ENCODE data around the gene SLC10A3.

The SLC10A3 gene

DNA sequence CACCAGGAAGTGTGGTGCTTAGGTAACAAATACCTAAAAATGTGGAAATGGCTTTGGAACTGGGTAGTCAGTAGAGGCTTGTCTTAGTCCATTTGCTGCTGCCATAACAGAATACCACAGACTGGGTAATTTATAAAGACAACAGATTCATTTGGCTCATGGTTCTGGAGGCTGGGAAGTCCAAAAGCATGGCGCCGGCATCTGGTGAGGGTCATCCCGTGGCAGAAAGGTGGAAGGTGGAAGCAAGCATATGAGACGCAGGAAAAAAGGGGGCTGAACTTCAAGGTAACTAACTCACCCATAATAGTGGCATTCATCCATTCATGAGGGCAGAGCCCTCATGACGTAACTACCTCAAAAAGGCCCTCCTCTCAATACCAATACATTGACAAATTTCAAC is 19.0 kb upstream of the SLC10A3 start:
- H3K4me3 ChIP-seq (ENCODE audit: control insufficient read depth in 1 of 7, extremely low read depth in 1 of 7, insufficient read depth in 4 of 7, low read depth in 2 of 7, low read length in 6 of 7): no peak overlapping the region
- peaks cover 0 to 14% (median 0%) of the 10 kb centered on the region in 5 experiments for H3K27me3 ChIP-seq (replicated peaks in 2 of 5; ENCODE audit: control insufficient read depth in 4 of 5, insufficient read depth in 5 of 5, low read length in 4 of 5)
- H3K4me1 ChIP-seq (ENCODE audit: control extremely low read depth in 1 of 4, control insufficient read depth in 4 of 4, insufficient read depth in 4 of 4, low read length in 3 of 4): peaks cover 0 to 21% (median 3%) of the 10 kb centered on the region in 4 experiments
- peaks cover 0 to 41% (median 9%) of the 10 kb centered on the region in 4 experiments for H3K36me3 ChIP-seq (ENCODE audit: control insufficient read depth in 4 of 4, insufficient read depth in 4 of 4, low read length in 3 of 4)
- no peak for DNase-seq
- no peak overlapping the region for H3K27ac ChIP-seq (ENCODE audit: insufficient read depth in 1 of 2, low read depth in 1 of 2, low read length in 2 of 2, poor library complexity in 1 of 2, severe bottlenecking in 2 of 2)
- POLR2A ChIA-PET: no interaction called here
- CTCF ChIA-PET: no interaction called here
- H3K9me3 ChIP-seq (ENCODE audit: control extremely low read depth in 1 of 5, control insufficient read depth in 4 of 5, insufficient read depth in 2 of 5, low read depth in 1 of 5, low read length in 4 of 5): peaks cover 0 to 13% (median 0%) of the 10 kb centered on the region in 5 experiments
- WGBS (ENCODE audit: insufficient coverage): 90% methylated on average over 2 of the region's 5 CpGs

DNA sequence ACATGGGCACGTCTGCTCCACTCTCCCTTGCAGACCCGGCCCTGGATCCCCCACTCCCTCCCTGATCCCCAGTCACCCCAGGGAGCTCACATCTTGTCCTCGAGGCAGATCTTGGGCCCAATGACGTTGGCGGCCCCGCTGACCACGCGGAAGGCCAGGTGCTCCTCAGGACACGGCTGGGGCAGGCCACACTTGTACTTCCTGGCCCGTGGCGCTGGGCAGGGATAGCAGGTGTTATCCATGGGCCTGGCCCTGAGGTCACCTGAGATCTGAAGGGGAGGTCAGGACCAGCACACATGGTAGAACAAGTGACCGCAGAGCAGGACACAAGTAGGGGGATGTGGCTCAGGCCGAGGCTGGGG is 17.9 kb upstream of the SLC10A3 start:
- 93% methylated on average over 10 of the region's 13 CpGs for WGBS (ENCODE audit: insufficient coverage)
- peaks cover 0 to 41% (median 9%) of the 10 kb centered on the region in 4 experiments for H3K36me3 ChIP-seq (ENCODE audit: control insufficient read depth in 4 of 4, insufficient read depth in 4 of 4, low read length in 3 of 4)
- ChIA-PET CTCF (interaction anchor here (1.4 kb wide), 1 partner anchor 18 kb away, joined by 4 read pairs; no protein-coding TSS in a partner anchor), POLR2A (no interaction called here)
- H3K9me3 ChIP-seq (ENCODE audit: control extremely low read depth in 1 of 5, control insufficient read depth in 4 of 5, insufficient read depth in 2 of 5, low read depth in 1 of 5, low read length in 4 of 5): peaks cover 0 to 13% (median 0%) of the 10 kb centered on the region in 5 experiments
- H3K4me1 ChIP-seq (ENCODE audit: control extremely low read depth in 1 of 4, control insufficient read depth in 4 of 4, insufficient read depth in 4 of 4, low read length in 3 of 4): peaks cover 0 to 18% (median 3%) of the 10 kb centered on the region in 4 experiments
- H3K4me3 ChIP-seq (ENCODE audit: control insufficient read depth in 1 of 7, extremely low read depth in 1 of 7, insufficient read depth in 4 of 7, low read depth in 2 of 7, low read length in 6 of 7): no peak overlapping the region
- peaks cover 0 to 14% (median 0%) of the 10 kb centered on the region in 5 experiments for H3K27me3 ChIP-seq (replicated peaks in 2 of 5; ENCODE audit: control insufficient read depth in 4 of 5, insufficient read depth in 5 of 5, low read length in 4 of 5)
- no peak for DNase-seq
- H3K27ac ChIP-seq (ENCODE audit: insufficient read depth in 1 of 2, low read depth in 1 of 2, low read length in 2 of 2, poor library complexity in 1 of 2, severe bottlenecking in 2 of 2): no peak overlapping the region

DNA sequence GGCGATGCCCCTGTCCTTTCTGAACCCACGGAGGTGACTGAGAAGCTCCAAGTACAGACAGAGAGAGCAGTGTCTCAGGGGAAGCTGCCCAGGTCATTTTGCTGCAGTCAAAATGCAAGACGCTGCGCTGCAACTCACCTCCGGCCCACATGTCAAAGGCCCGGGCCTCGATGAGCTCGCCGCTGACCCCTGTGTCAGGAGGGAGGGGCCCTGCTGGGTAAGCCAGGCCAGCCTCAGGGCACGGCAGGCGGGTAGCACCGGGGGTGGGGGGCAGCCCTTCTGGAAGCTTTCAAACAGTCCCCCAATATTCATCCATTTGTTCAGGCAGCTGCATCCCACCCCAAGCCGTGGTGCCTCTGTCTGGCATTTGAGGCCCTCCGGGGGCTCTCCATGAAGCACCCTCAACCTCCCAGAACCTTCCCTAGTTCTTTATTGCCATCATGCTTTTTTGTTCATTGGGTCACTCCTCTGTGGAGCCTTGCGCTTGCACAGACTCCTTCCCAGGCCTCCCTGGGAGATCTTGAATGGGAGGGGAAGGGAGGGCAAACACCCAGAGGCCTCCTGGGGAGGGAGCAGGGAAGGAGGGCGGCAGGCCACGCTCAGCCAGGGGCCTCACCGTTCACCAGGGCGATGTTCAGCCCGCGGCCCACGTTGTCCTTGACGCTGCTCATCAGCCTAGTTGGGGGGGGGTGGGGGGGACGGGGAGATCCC is 17.4 kb upstream of the SLC10A3 start:
- 91% methylated on average over 23 of the region's 24 CpGs for WGBS (ENCODE audit: insufficient coverage)
- peaks cover 0 to 41% (median 9%) of the 10 kb centered on the region in 4 experiments for H3K36me3 ChIP-seq (ENCODE audit: control insufficient read depth in 4 of 4, insufficient read depth in 4 of 4, low read length in 3 of 4)
- no peak for DNase-seq
- no peak overlapping the region for H3K27ac ChIP-seq (ENCODE audit: insufficient read depth in 1 of 2, low read depth in 1 of 2, low read length in 2 of 2, poor library complexity in 1 of 2, severe bottlenecking in 2 of 2)
- peaks cover 0 to 13% (median 0%) of the 10 kb centered on the region in 5 experiments for H3K9me3 ChIP-seq (ENCODE audit: control extremely low read depth in 1 of 5, control insufficient read depth in 4 of 5, insufficient read depth in 2 of 5, low read depth in 1 of 5, low read length in 4 of 5)
- peaks cover 0 to 16% (median 3%) of the 10 kb centered on the region in 4 experiments for H3K4me1 ChIP-seq (ENCODE audit: control extremely low read depth in 1 of 4, control insufficient read depth in 4 of 4, insufficient read depth in 4 of 4, low read length in 3 of 4)
- H3K4me3 ChIP-seq (ENCODE audit: control insufficient read depth in 1 of 7, extremely low read depth in 1 of 7, insufficient read depth in 4 of 7, low read depth in 2 of 7, low read length in 6 of 7): no peak overlapping the region
- POLR2A ChIA-PET: no interaction called here
- CTCF ChIA-PET: interaction anchor here (0.8 to 1.4 kb wide), 2 partner anchors 19 kb away, joined by 4 read pairs; no protein-coding TSS in a partner anchor
- peaks cover 0 to 14% (median 0%) of the 10 kb centered on the region in 5 experiments for H3K27me3 ChIP-seq (replicated peaks in 2 of 5; ENCODE audit: control insufficient read depth in 4 of 5, insufficient read depth in 5 of 5, low read length in 4 of 5)

DNA sequence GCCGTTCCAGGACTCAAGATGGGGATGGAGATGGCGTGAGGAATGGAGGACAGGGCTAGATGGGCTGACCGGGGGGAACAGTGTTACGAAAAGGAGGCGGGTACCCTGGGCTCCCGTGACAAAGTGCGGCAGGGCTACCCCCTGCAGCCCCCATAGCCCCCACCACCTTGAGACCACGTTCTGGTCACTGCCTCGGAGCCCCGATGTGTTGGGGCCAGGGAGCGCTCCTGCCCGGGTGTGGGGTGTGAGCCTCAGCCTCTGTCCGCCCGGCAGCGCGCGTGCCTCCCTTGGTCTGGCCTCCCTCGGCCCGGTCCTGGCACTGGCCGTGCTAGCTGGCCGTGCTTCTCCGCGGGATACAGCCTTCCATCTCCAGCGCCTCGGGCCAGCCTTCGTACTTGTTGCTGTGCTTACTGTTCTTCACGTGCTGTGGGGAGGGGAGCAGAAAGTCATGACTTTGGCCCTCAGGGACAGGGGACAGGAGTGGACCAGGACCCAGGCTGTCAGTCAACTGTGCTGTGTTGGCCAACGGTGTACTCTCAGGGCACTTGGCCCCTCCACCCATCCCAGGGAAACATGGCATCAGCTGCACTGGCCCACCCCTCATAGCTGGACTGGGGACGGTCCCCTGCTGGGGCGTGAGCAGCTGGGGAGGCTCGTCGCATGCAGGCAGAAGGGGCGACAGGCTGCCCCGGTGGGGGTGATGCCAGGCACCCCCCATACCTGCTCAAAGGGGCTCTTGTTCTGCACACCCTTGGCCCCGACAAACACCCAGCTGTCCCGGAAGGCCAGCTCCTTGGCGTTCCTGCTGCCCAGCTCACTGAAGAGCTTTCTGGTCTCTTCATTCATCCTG is 16.3 kb upstream of the SLC10A3 start:
- peaks cover 0 to 41% (median 9%) of the 10 kb centered on the region in 4 experiments for H3K36me3 ChIP-seq (ENCODE audit: control insufficient read depth in 4 of 4, insufficient read depth in 4 of 4, low read length in 3 of 4)
- H3K4me3 ChIP-seq (ENCODE audit: control insufficient read depth in 1 of 7, extremely low read depth in 1 of 7, insufficient read depth in 4 of 7, low read depth in 2 of 7, low read length in 6 of 7): no peak overlapping the region
- peaks cover 0 to 13% (median 0%) of the 10 kb centered on the region in 5 experiments for H3K9me3 ChIP-seq (ENCODE audit: control extremely low read depth in 1 of 5, control insufficient read depth in 4 of 5, insufficient read depth in 2 of 5, low read depth in 1 of 5, low read length in 4 of 5)
- no peak for DNase-seq
- H3K27me3 ChIP-seq (replicated peaks in 2 of 5; ENCODE audit: control insufficient read depth in 4 of 5, insufficient read depth in 5 of 5, low read length in 4 of 5): peaks cover 0 to 14% (median 0%) of the 10 kb centered on the region in 5 experiments
- H3K27ac ChIP-seq (ENCODE audit: insufficient read depth in 1 of 2, low read depth in 1 of 2, low read length in 2 of 2, poor library complexity in 1 of 2, severe bottlenecking in 2 of 2): no peak overlapping the region
- H3K4me1 ChIP-seq (ENCODE audit: control extremely low read depth in 1 of 4, control insufficient read depth in 4 of 4, insufficient read depth in 4 of 4, low read length in 3 of 4): peaks cover 0 to 8% (median 3%) of the 10 kb centered on the region in 4 experiments
- POLR2A ChIA-PET: no interaction called here
- CTCF ChIA-PET: interaction anchor here (0.8 kb wide), 1 partner anchor 20 kb away, joined by 4 read pairs; no protein-coding TSS in a partner anchor
- WGBS (ENCODE audit: insufficient coverage): 95% methylated on average over 32 of the region's 37 CpGs

DNA sequence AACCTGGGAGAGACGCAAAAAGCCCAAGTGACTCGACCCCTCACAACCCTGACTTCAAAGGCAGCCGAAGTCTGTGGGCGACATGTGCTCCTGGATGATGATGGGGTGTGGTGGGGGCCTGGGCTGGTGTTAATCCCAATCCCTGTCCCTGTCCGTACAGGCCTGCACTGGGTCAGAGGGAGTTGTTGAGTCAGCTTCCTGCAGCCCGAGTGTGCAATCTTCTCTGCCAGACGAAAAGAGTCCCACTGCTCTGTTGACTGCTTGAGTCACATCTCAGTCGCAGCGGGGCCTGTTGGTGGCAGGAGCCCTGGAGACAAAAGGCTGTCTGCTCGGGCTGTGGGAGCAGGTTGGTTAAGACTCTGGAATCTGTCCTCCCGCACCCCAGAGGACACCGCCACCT is 15.3 kb upstream of the SLC10A3 start:
- ChIA-PET CTCF (no interaction called here), POLR2A (no interaction called here)
- Histone ChIP-seq H3K27ac (ENCODE audit: insufficient read depth in 1 of 2, low read depth in 1 of 2, low read length in 2 of 2, poor library complexity in 1 of 2, severe bottlenecking in 2 of 2) (no peak overlapping the region), H3K9me3 (ENCODE audit: control extremely low read depth in 1 of 5, control insufficient read depth in 4 of 5, insufficient read depth in 2 of 5, low read depth in 1 of 5, low read length in 4 of 5) (peaks cover 0 to 13% (median 0%) of the 10 kb centered on the region in 5 experiments), H3K36me3 (ENCODE audit: control insufficient read depth in 4 of 4, insufficient read depth in 4 of 4, low read length in 3 of 4) (peaks cover 0 to 41% (median 9%) of the 10 kb centered on the region in 4 experiments), H3K4me3 (ENCODE audit: control insufficient read depth in 1 of 7, extremely low read depth in 1 of 7, insufficient read depth in 4 of 7, low read depth in 2 of 7, low read length in 6 of 7) (no peak overlapping the region), H3K4me1 (ENCODE audit: control extremely low read depth in 1 of 4, control insufficient read depth in 4 of 4, insufficient read depth in 4 of 4, low read length in 3 of 4) (no peaks in the 10 kb centered on the region), H3K27me3 (replicated peaks in 2 of 5; ENCODE audit: control insufficient read depth in 4 of 5, insufficient read depth in 5 of 5, low read length in 4 of 5) (peaks cover 0 to 14% (median 0%) of the 10 kb centered on the region in 5 experiments)
- 93% methylated on average over 10 of the region's 12 CpGs for WGBS (ENCODE audit: insufficient coverage)
- DNase-seq: no peak

DNA sequence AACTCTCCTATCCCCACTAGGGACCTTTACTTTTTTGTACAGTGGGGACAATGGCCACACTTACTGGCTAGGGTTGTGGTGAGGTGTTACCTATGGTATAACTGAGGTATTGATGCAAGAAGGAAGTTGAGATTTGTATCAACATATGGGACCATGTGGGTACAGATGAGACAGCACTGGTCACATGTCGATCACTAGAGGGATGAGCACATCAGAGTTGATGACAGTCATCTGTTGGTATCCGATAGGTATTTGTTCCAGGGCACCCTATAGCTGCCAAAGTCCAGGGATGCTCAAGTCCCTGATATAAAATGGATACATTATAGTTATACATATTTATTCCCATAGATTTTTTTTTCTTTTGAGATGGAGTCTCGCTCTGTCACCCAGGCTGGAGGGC is 12.6 kb upstream of the SLC10A3 start:
- Histone ChIP-seq H3K36me3 (ENCODE audit: control insufficient read depth in 4 of 4, insufficient read depth in 4 of 4, low read length in 3 of 4) (peaks cover 0 to 25% (median 5%) of the 10 kb centered on the region in 4 experiments), H3K27me3 (replicated peaks in 2 of 5; ENCODE audit: control insufficient read depth in 4 of 5, insufficient read depth in 5 of 5, low read length in 4 of 5) (peaks cover 0 to 14% (median 0%) of the 10 kb centered on the region in 5 experiments), H3K9me3 (ENCODE audit: control extremely low read depth in 1 of 5, control insufficient read depth in 4 of 5, insufficient read depth in 2 of 5, low read depth in 1 of 5, low read length in 4 of 5) (peaks cover 0 to 2% (median 0%) of the 10 kb centered on the region in 5 experiments), H3K27ac (ENCODE audit: insufficient read depth in 1 of 2, low read depth in 1 of 2, low read length in 2 of 2, poor library complexity in 1 of 2, severe bottlenecking in 2 of 2) (no peak overlapping the region), H3K4me3 (ENCODE audit: control insufficient read depth in 1 of 7, extremely low read depth in 1 of 7, insufficient read depth in 4 of 7, low read depth in 2 of 7, low read length in 6 of 7) (no peak overlapping the region), H3K4me1 (ENCODE audit: control extremely low read depth in 1 of 4, control insufficient read depth in 4 of 4, insufficient read depth in 4 of 4, low read length in 3 of 4) (no peaks in the 10 kb centered on the region)
- DNase-seq: no peak
- ChIA-PET CTCF (no interaction called here), POLR2A (no interaction called here)
- 83% methylated on average over 2 of the region's 3 CpGs for WGBS (ENCODE audit: insufficient coverage)
